Measurements from ENCODE around the gene GBA3.

The GBA3 gene

GRCh38 chr4:22676063-22676462 is 16.7 kb upstream of the GBA3 start:
- H3K27ac ChIP-seq: no peak overlapping the region
- TF ChIP-seq CTCF (conservative IDR thresholded peaks at IDR 0.05) (no peak), ZFX (IDR thresholded peaks at IDR 0.05) (no peak)

- no peak for TF ChIP-seq ZFX (IDR thresholded peaks at IDR 0.05)
- TF ChIP-seq CTCF (conservative IDR thresholded peaks at IDR 0.05): no peak
- H3K27ac ChIP-seq: no peak overlapping the region
Observed at GRCh38 chr4:22677780-22678179, 15.0 kb upstream of the GBA3 start.

- no peak overlapping the region for H3K27ac ChIP-seq
- TF ChIP-seq ZFX (IDR thresholded peaks at IDR 0.05) (no peak), CTCF (conservative IDR thresholded peaks at IDR 0.05) (no peak)
Observed at GRCh38 chr4:22678940-22679854, 13.5 kb upstream of the GBA3 start.

GRCh38 chr4:22680065-22680642 is 12.6 kb upstream of the GBA3 start:
- TF ChIP-seq ZFX (IDR thresholded peaks at IDR 0.05) (no peak), CTCF (conservative IDR thresholded peaks at IDR 0.05) (no peak)
- H3K27ac ChIP-seq: no peak overlapping the region

- TF ChIP-seq CTCF (conservative IDR thresholded peaks at IDR 0.05) (no peak), ZFX (IDR thresholded peaks at IDR 0.05) (no peak)
- no peak overlapping the region for H3K27ac ChIP-seq
Observed at GRCh38 chr4:22683726-22684125, 9.0 kb upstream of the GBA3 start.

- TF ChIP-seq ZFX (IDR thresholded peaks at IDR 0.05) (no peak), CTCF (conservative IDR thresholded peaks at IDR 0.05) (no peak)
- no peak overlapping the region for H3K27ac ChIP-seq
Observed at GRCh38 chr4:22686141-22686540, 6.6 kb upstream of the GBA3 start.

GRCh38 chr4:22688236-22688635 is 4.5 kb upstream of the GBA3 start:
- no peak overlapping the region for H3K27ac ChIP-seq
- TF ChIP-seq ZFX (IDR thresholded peaks at IDR 0.05): no peak
- TF ChIP-seq CTCF (conservative IDR thresholded peaks at IDR 0.05): no peak

All from C4-2B (cell line).